PC-9 (cell line): Measurements from ENCODE around the gene PPP1CC. TPM values are rescaled to one million over a fixed set of nuclear protein-coding genes. Genes with fewer than 3 reads are reported as not detected.
"Not testable (repeated sequence)": the region's sequence is repeated elsewhere in the genome, so short reads cannot be mapped to it uniquely, and the experiment has no call there.

Source experiments
- BruUV-seq: library from RNA; stranded (reverse); fragments of 400-500 nt; replicated peaks from 2 replicates; lab custom pipeline; 2021; lab: Mats Ljungman, UMichigan
- CTCF ChIA-PET: fragments of 300-600 bp; sonication (Branson Sonifier 250); formaldehyde crosslinking; loops from one replicate; lab custom pipeline; 2022; ENCODE audit warnings: antibody characterized with exemption; lab: Charles Lee
- POLR2A ChIA-PET: fragments of 300-600 bp; sonication (Branson Sonifier 250); formaldehyde crosslinking; loops from one replicate; lab custom pipeline; 2022; ENCODE audit warnings: antibody characterized with exemption; ENCODE audit not compliant: unreplicated experiment; lab: Charles Lee
- DNase-seq, 2 experiments: peaks; one replicate each; pipeline versions ENCODE4 v3.0.0 to v3.0.0-alpha.2; 2015 to 2022; ENCODE audit warnings: mixed read lengths in 1 of 2
- H2AFZ ChIP-seq: fragments of 200-600 bp; sonication (generic); 2 replicates; pipeline ENCODE4 v1.8.1; 2017; ENCODE audit warnings: antibody characterized with exemption
- H3F3A ChIP-seq: fragments of 200-600 bp; sonication (generic); 2 replicates; pipeline ENCODE4 v1.8.1; 2017; ENCODE audit warnings: antibody characterized with exemption, mild to moderate bottlenecking, low read depth; ENCODE audit not compliant: insufficient read depth
- H3K27ac ChIP-seq: fragments of 200-600 bp; sonication (generic); 2 replicates; pipeline ENCODE4 v1.6.1; 2016; ENCODE audit warnings: mixed run types
- H3K27me3 ChIP-seq: fragments of 200-600 bp; sonication (generic); 2 replicates; pipeline ENCODE4 v1.6.1; 2016; ENCODE audit warnings: low read depth, mixed run types; ENCODE audit not compliant: insufficient read depth
- H3K36me3 ChIP-seq: fragments of 200-600 bp; sonication (generic); 2 replicates; pipeline ENCODE4 v1.6.1; 2016; ENCODE audit warnings: low read depth, mixed run types
- H3K4me1 ChIP-seq: fragments of 200-600 bp; sonication (generic); replicated peaks from 2 replicates; pipeline ENCODE4 v1.6.1; 2016; ENCODE audit warnings: mixed run types; ENCODE audit not compliant: insufficient read depth
- H3K4me2 ChIP-seq: fragments of 200-600 bp; sonication (generic); 2 replicates; pipeline ENCODE4 v1.6.1; 2017; ENCODE audit warnings: mixed run types
- H3K4me3 ChIP-seq: fragments of 200-600 bp; sonication (generic); 2 replicates; pipeline ENCODE4 v1.6.1; 2016; ENCODE audit warnings: mixed run types
- H3K79me2 ChIP-seq: fragments of 200-600 bp; sonication (generic); 2 replicates; pipeline ENCODE4 v1.6.1; 2017; ENCODE audit warnings: low read depth, mixed run types
- H3K9me2 ChIP-seq: fragments of 200-600 bp; sonication (generic); 2 replicates; pipeline ENCODE4 v1.8.1; 2017; ENCODE audit warnings: mild to moderate bottlenecking; ENCODE audit not compliant: insufficient read depth
- H3K9me3 ChIP-seq: fragments of 200-600 bp; sonication (generic); 2 replicates; pipeline ENCODE4 v1.8.1; 2016; ENCODE audit warnings: low read depth; ENCODE audit not compliant: insufficient read depth
- H4K20me1 ChIP-seq: fragments of 200-600 bp; sonication (generic); 2 replicates; pipeline ENCODE4 v1.8.1; 2017; ENCODE audit not compliant: insufficient read depth
- CTCF ChIP-seq: fragments of 200-600 bp; sonication (generic); conservative IDR thresholded peaks from 2 replicates; pipeline ENCODE4 v1.6.1; 2017; ENCODE audit warnings: mixed run types, antibody characterized with exemption, mild to moderate bottlenecking, moderate library complexity
- EZH2 ChIP-seq: fragments of 200-600 bp; sonication (generic); IDR thresholded peaks from 2 replicates; pipeline ENCODE4 v1.8.0; 2017; ENCODE audit warnings: antibody characterized with exemption, low read depth
- intact Hi-C: fragments of 100-400 bp; cut with micrococcal nuclease; formaldehyde crosslinking; loops from one replicate; pipeline ENCODE4 v1.10.0; 2022; ENCODE audit not compliant: unreplicated experiment
- total RNA-seq: library from RNA; stranded (reverse); gene quantifications from 2 replicates; pipeline ENCODE4 v1.2.3, GENCODE V29; 2021

Gene PPP1CC
- total RNA-seq, 1 experiment from 2014 or later, result 170 TPM

- Histone ChIP-seq H2AFZ (no peak overlapping the region), H3K4me3 (no peak overlapping the region), H3K4me1 (no peaks in the 10 kb centered on the region), H3K27ac (no peak overlapping the region), H3K9me2 (no peaks in the 10 kb centered on the region), H4K20me1 (peaks cover 53% of the 10 kb centered on the region), H3K79me2 (peaks cover 52% of the 10 kb centered on the region), H3K36me3 (peaks cover 63% of the 10 kb centered on the region), H3K27me3 (no peaks in the 10 kb centered on the region), H3K4me2 (no peak overlapping the region), H3K9me3 (no peaks in the 10 kb centered on the region), H3F3A (peaks cover 7% of the 10 kb centered on the region; the same call in 1 of the 2 replicates)
- TF ChIP-seq CTCF (no peak), EZH2 (no peak)
- CTCF ChIA-PET, result no interaction called here
- no TSS peak for BruUV-seq
- intact Hi-C loops, result no loop called here
- DNase-seq, result no peak
- POLR2A ChIA-PET, result no interaction called here
Measured at GRCh38 chr12:110726028-110726427, 16.7 kb downstream of the PPP1CC start.

- H3K27ac ChIP-seq, result no peak overlapping the region
- no peaks in the 10 kb centered on the region for H3K9me3 ChIP-seq
- H3K9me2 ChIP-seq, result no peaks in the 10 kb centered on the region
- H3K27me3 ChIP-seq, result no peaks in the 10 kb centered on the region
- no peak overlapping the region for H2AFZ ChIP-seq
- DNase-seq, result no peak
- no TSS peak for BruUV-seq
- no peak for TF ChIP-seq EZH2
- TF ChIP-seq CTCF, result no peak
- peaks cover 46% of the 10 kb centered on the region for H4K20me1 ChIP-seq
- no peak overlapping the region for H3K4me3 ChIP-seq
- POLR2A ChIA-PET, result interaction anchor here (0.7 kb wide), 1 partner anchor 8 kb away, joined by 6 read pairs; no protein-coding TSS in a partner anchor
- no peak overlapping the region for H3K4me2 ChIP-seq
- peaks cover 63% of the 10 kb centered on the region for H3K36me3 ChIP-seq
- no peaks in the 10 kb centered on the region for H3K4me1 ChIP-seq
- intact Hi-C loops, result no loop called here
- peaks cover 7% of the 10 kb centered on the region; the same call in 1 of the 2 replicates for H3F3A ChIP-seq
- CTCF ChIA-PET, result no interaction called here
- H3K79me2 ChIP-seq, result peaks cover 44% of the 10 kb centered on the region
Measured at GRCh38 chr12:110725267-110725666, 17.4 kb downstream of the PPP1CC start.

GRCh38 chr12:110722892-110723291 lies 19.8 kb downstream of the PPP1CC start:
- H3K27ac ChIP-seq, POLR2A ChIA-PET, H3F3A ChIP-seq, H3K27me3 ChIP-seq, CTCF ChIA-PET, H3K4me3 ChIP-seq, H2AFZ ChIP-seq, H3K9me3 ChIP-seq, H3K9me2 ChIP-seq, H3K4me1 ChIP-seq, intact Hi-C loops, BruUV-seq, H3K4me2 ChIP-seq, DNase-seq: not testable (repeated sequence)
- Histone ChIP-seq H3K79me2 (peaks cover 23% of the 10 kb centered on the region), H4K20me1 (peaks cover 41% of the 10 kb centered on the region), H3K36me3 (peaks cover 61% of the 10 kb centered on the region)

GRCh38 chr12:110721570-110721969 lies 21.1 kb downstream of the PPP1CC start:
- peaks cover 33% of the 10 kb centered on the region for H4K20me1 ChIP-seq
- H3F3A ChIP-seq, result peaks cover 3% of the 10 kb centered on the region; the same call in 1 of the 2 replicates
- peaks cover 13% of the 10 kb centered on the region; the same call in 1 of the 2 replicates for H3K79me2 ChIP-seq
- no peaks in the 10 kb centered on the region for H3K27me3 ChIP-seq
- H3K4me1 ChIP-seq, result no peaks in the 10 kb centered on the region
- ChIA-PET POLR2A (no interaction called here), CTCF (no interaction called here)
- H3K9me3 ChIP-seq, result no peaks in the 10 kb centered on the region
- peaks cover 53% of the 10 kb centered on the region for H3K36me3 ChIP-seq
- TF ChIP-seq EZH2 (no peak), CTCF (no peak)
- no TSS peak for BruUV-seq
- no peak overlapping the region for H2AFZ ChIP-seq
- no peak overlapping the region for H3K27ac ChIP-seq
- intact Hi-C loops, result no loop called here
- no peak overlapping the region for H3K4me3 ChIP-seq
- no peak overlapping the region for H3K4me2 ChIP-seq
- DNase-seq, result no peak
- H3K9me2 ChIP-seq, result no peaks in the 10 kb centered on the region
